ENCODE results near the gene SCO2.

SCO2 gene

GRCh38 chr22:50525104-50525857, at the start of gene SCO2 (continued):
- peak; percentile 39; the same call in 1 of the 2 replicates for TF ChIP-seq ZNF660 (tag by site-specific recombination; IDR thresholded peaks at IDR 0.05)
- TF ChIP-seq ZNF768 (tag by site-specific recombination; IDR thresholded peaks at IDR 0.05) = 0 out of 2 replicates have a peak, but pooled peaks have one; percentile 17
- no peak for TF ChIP-seq ZNF664 (tag by site-specific recombination; IDR thresholded peaks at IDR 0.05)
- TF ChIP-seq ZNF701 (tag by site-specific recombination; IDR thresholded peaks at IDR 0.05) = no peak
- peak; percentile 81 for TF ChIP-seq ZFP37 (tag by site-specific recombination; IDR thresholded peaks at IDR 0.05)
- TF ChIP-seq EGR2 (tag by site-specific recombination; IDR thresholded peaks at IDR 0.05; ENCODE audit: low read depth) = peak; percentile 89
- no peak for TF ChIP-seq ZNF362 (tag by site-specific recombination; IDR thresholded peaks at IDR 0.05)
- TF ChIP-seq ZSCAN16 (tag by site-specific recombination; IDR thresholded peaks at IDR 0.05) = 0 out of 2 replicates have a peak, but pooled peaks have one; percentile 26
- TF ChIP-seq ZFHX2 (tag by site-specific recombination; conservative IDR thresholded peaks at IDR 0.05) = peak; percentile 95
- TF ChIP-seq ZNF580 (tag by site-specific recombination; IDR thresholded peaks at IDR 0.05) = no peak
- no peak for TF ChIP-seq IKZF3 (tag by site-specific recombination; IDR thresholded peaks at IDR 0.05)
- TF ChIP-seq ZFP69B (tag by site-specific recombination; IDR thresholded peaks at IDR 0.05) = no peak; the same call in 1 of the 2 replicates
- TF ChIP-seq ZNF585B (tag by site-specific recombination; IDR thresholded peaks at IDR 0.05) = no peak
- TF ChIP-seq ZNF169 (tag by site-specific recombination; IDR thresholded peaks at IDR 0.05) = no peak
- no peak for TF ChIP-seq ZNF280C (tag by site-specific recombination; IDR thresholded peaks at IDR 0.05)
- no peak for TF ChIP-seq ZNF521 (tag by site-specific recombination; IDR thresholded peaks at IDR 0.05)
- TF ChIP-seq ELK4 (IDR thresholded peaks at IDR 0.05; ENCODE audit: borderline replicate concordance, low read depth, low read length) = no peak; the same call in 1 of the 2 replicates
- 0 out of 2 replicates have a peak, but pooled peaks have one; percentile 9 for TF ChIP-seq ZNF623 (tag by site-specific recombination; IDR thresholded peaks at IDR 0.05)
- no peak for TF ChIP-seq YY1 (tag by site-specific recombination; IDR thresholded peaks at IDR 0.05)
- TF ChIP-seq ZBTB48 (tag by site-specific recombination; IDR thresholded peaks at IDR 0.05) = peak; percentile 85; the same call in 1 of the 2 replicates
- no peak for TF ChIP-seq ZNF707 (tag by site-specific recombination; IDR thresholded peaks at IDR 0.05)
- no peak for TF ChIP-seq ZNF366 (tag by site-specific recombination; conservative IDR thresholded peaks at IDR 0.05)
- TF ChIP-seq ZNF221 (tag by site-specific recombination; IDR thresholded peaks at IDR 0.05; ENCODE audit: borderline replicate concordance) = no peak
- no peak for TF ChIP-seq RBAK (tag by site-specific recombination; IDR thresholded peaks at IDR 0.05)
- TF ChIP-seq BCL6B (tag by site-specific recombination; IDR thresholded peaks at IDR 0.05) = no peak
- TF ChIP-seq HOXD13 (CRISPR knock-in tag; IDR thresholded peaks at IDR 0.05; ENCODE audit: borderline replicate concordance) = 0 out of 2 replicates have a peak, but pooled peaks have one; percentile 19
- TF ChIP-seq GLI2 (tag by site-specific recombination; IDR thresholded peaks at IDR 0.05; ENCODE audit: borderline replicate concordance, low read depth) = no peak
- no peak for TF ChIP-seq ZNF266 (tag by site-specific recombination; IDR thresholded peaks at IDR 0.05; ENCODE audit: low read depth)
- peak; percentile 34; the same call in 1 of the 2 replicates for TF ChIP-seq TRIM28 (IDR thresholded peaks at IDR 0.05; ENCODE audit: borderline replicate concordance, low read length)
- TF ChIP-seq ZNF549 (tag by site-specific recombination; IDR thresholded peaks at IDR 0.05) = no peak
- no peak for TF ChIP-seq ZSCAN18 (tag by site-specific recombination; IDR thresholded peaks at IDR 0.05)
- TF ChIP-seq ZNF658 (tag by site-specific recombination; IDR thresholded peaks at IDR 0.05) = no peak
- no peak for TF ChIP-seq SETDB1 (IDR thresholded peaks at IDR 0.05; ENCODE audit: insufficient read length, low read length)
- TF ChIP-seq ZNF792 (tag by site-specific recombination; IDR thresholded peaks at IDR 0.05) = no peak
